ENCODE data around the gene PDPN. TPM values are rescaled to one million over a fixed set of nuclear protein-coding genes. Genes with fewer than 3 reads are reported as not detected.

Gene PDPN
- total and polyA plus RNA-seq, 2 of the 8 experiments (the other 6 are each of a cell fraction or from before 2014, with no cell fraction given) = 44.7 to 169 TPM

- no peak for TF ChIP-seq CHD7 (IDR thresholded peaks at IDR 0.05; ENCODE audit: insufficient replicate concordance, low read length)
Measured at GRCh38 chr1:13617108-13617507, 33.5 kb downstream of the PDPN start (continued).
